GM12878 (cell line): ENCODE measurements around the gene FBXL7. TPM values are rescaled to one million over a fixed set of nuclear protein-coding genes. Genes with fewer than 3 reads are reported as not detected.

Source experiments
- ATAC-seq: fragments of 200-7000 bp; cut with Tn5 transposase; 3 replicates; pipeline ENCODE4 v1.9.1; 2020; ENCODE audit warnings: mild to moderate bottlenecking, moderate library complexity
- BruUV-seq: library from RNA; stranded (reverse); fragments of 400-500 nt; replicated peaks from 2 replicates; lab custom pipeline; 2021; lab: Mats Ljungman, UMichigan
- CTCF ChIA-PET: fragments of 300-600 bp; sonication (Branson Sonifier 250); formaldehyde crosslinking; extraction: SDS; loops from one replicate; lab custom pipeline; 2021; ENCODE audit warnings: inconsistent platforms; lab: Yijun Ruan, JAX
- POLR2A ChIA-PET: fragments of 350-600 bp; formaldehyde crosslinking; extraction: SDS; loops from one replicate; lab custom pipeline; 2021; ENCODE audit warnings: inconsistent platforms; lab: Charles Lee
- RAD21 ChIA-PET: fragments of 300-600 bp; sonication (Branson Sonifier 250); formaldehyde crosslinking; loops from one replicate; lab custom pipeline; 2023; ENCODE audit warnings: antibody characterized with exemption; ENCODE audit not compliant: unreplicated experiment; lab: Charles Lee
- SMC1A ChIA-PET: fragments of 300-600 bp; sonication (Branson Sonifier 250); formaldehyde crosslinking; loops from one replicate; lab custom pipeline; 2023; ENCODE audit not compliant: unreplicated experiment, uncharacterized antibody; lab: Charles Lee
- DNase-seq: peaks from one replicate; pipeline ENCODE4 v3.0.0-alpha.2; 2011; ENCODE audit warnings: low read depth, low spot score
- FAIRE-seq: peaks from 3 replicates; lab custom pipeline; 2011; peaks lifted over from hg19 to GRCh38; lab: Jason Lieb, UNC
- H2AFZ ChIP-seq: 2 replicates; pipeline ENCODE4 v1.6.0; 2011; ENCODE audit warnings: low read depth, low read length, control low read depth; ENCODE audit not compliant: control insufficient read depth
- H3K27ac ChIP-seq: 2 replicates; pipeline ENCODE4 v1.5.1; 2011; ENCODE audit warnings: control low read depth; ENCODE audit not compliant: control insufficient read depth, insufficient read depth
- H3K27me3 ChIP-seq, 2 experiments: replicated peaks in 1 of 2; 2 replicates each; pipeline versions ENCODE4 v1.6.0 to v1.6.1; 2011; ENCODE audit warnings: low read length in 1 of 2; ENCODE audit not compliant: control insufficient read depth in 2 of 2, insufficient read depth in 2 of 2
- H3K36me3 ChIP-seq, 2 experiments: 2 replicates each; pipeline ENCODE4 v1.5.1; 2011; ENCODE audit warnings: low read length in 1 of 2; ENCODE audit not compliant: control insufficient read depth in 2 of 2, insufficient read depth in 2 of 2
- H3K4me1 ChIP-seq: 2 replicates; pipeline ENCODE4 v1.6.1; 2011; ENCODE audit warnings: mild to moderate bottlenecking, low read length, moderate library complexity, mixed read lengths; ENCODE audit not compliant: control insufficient read depth, insufficient read depth
- H3K4me2 ChIP-seq: 2 replicates; pipeline ENCODE4 v1.6.0; 2011; ENCODE audit warnings: control low read depth; ENCODE audit not compliant: control insufficient read depth, insufficient read depth
- H3K4me3 ChIP-seq: fragments of 200-600 bp; sonication (generic); 2 replicates; pipeline ENCODE4 v1.5.1; 2016
- H3K79me2 ChIP-seq: 2 replicates; pipeline ENCODE4 v1.6.0; 2011; ENCODE audit warnings: low read length; ENCODE audit not compliant: control insufficient read depth, insufficient read depth
- H3K9ac ChIP-seq: 2 replicates; pipeline ENCODE4 v1.8.0; 2011; ENCODE audit warnings: low read length, control low read depth, mixed read lengths; ENCODE audit not compliant: control insufficient read depth, insufficient read depth
- H3K9me3 ChIP-seq: replicated peaks from 3 replicates; pipeline ENCODE4 v1.5.1; 2011; ENCODE audit warnings: mild to moderate bottlenecking, low read length; ENCODE audit not compliant: control insufficient read depth, insufficient read depth
- H4K20me1 ChIP-seq: 2 replicates; pipeline ENCODE4 v1.6.0; 2011; ENCODE audit not compliant: control insufficient read depth, insufficient read depth
- PBX3 ChIP-seq: IDR thresholded peaks from 2 replicates; pipeline ENCODE4 v1.6.1; 2011; ENCODE audit warnings: mild to moderate bottlenecking, low read depth, low read length, moderate library complexity; ENCODE audit not compliant: insufficient replicate concordance
- POLR2AphosphoS5 ChIP-seq: IDR thresholded peaks from 2 replicates; pipeline ENCODE4 v1.6.1; 2011; ENCODE audit warnings: mild to moderate bottlenecking, low read length, inconsistent platforms
- RELA ChIP-seq: fragments of 450-650 bp; IDR thresholded peaks from 2 replicates; pipeline ENCODE4 v1.8.0; 2014; ENCODE audit warnings: borderline replicate concordance; ENCODE audit not compliant: partially characterized antibody
- SRF ChIP-seq, 2 experiments: IDR thresholded peaks; 2 replicates each; pipeline ENCODE4 v1.6.1; 2011; ENCODE audit warnings: low read depth in 2 of 2, low read length in 2 of 2, mild to moderate bottlenecking in 1 of 2, moderate library complexity in 1 of 2
- TCF3 ChIP-seq: IDR thresholded peaks from 2 replicates; pipeline ENCODE4 v1.6.1; 2012; ENCODE audit warnings: low read depth, mild to moderate bottlenecking, low read length, borderline replicate concordance; ENCODE audit not compliant: insufficient read depth
- ZBTB4 ChIP-seq: fragments of 450-650 bp; formaldehyde crosslinking; IDR thresholded peaks from 2 replicates; pipeline ENCODE4 v1.4.0; 2022; ENCODE audit warnings: mild to moderate bottlenecking, moderate library complexity
- WGBS: methylation state at CpG from one replicate; pipeline ENCODE4 v1.1.6; 2016; ENCODE audit warnings: low lambda C conversion rate; ENCODE audit not compliant: insufficient replicate concordance, insufficient coverage; ENCODE audit errors: missing lambda C conversion rate; 5-methylcytosine and 5-hydroxymethylcytosine counted together
- in situ Hi-C: fragments of 300-500 bp; cut with MboI; formaldehyde crosslinking; loops from 9 replicates; pipeline ENCODE4 v1.14.3; 2018; ENCODE audit warnings: mixed read lengths
- intact Hi-C: fragments of 100-400 bp; cut with micrococcal nuclease; formaldehyde crosslinking; loops from one replicate; pipeline ENCODE4 v1.14.2; 2022; ENCODE audit not compliant: unreplicated experiment
- polyA plus RNA-seq, 11 experiments: library from polyadenylated mRNA; depleted of rRNA in 4 of 11; unstranded in 6 of 11; stranded (reverse) in 5 of 11; fragments of >200 nt; fragmentation: Nextera tagmentation in 4 of 11; fragmentation: Illumina TruSeq in 1 of 11; extraction: Ambion mirVana in 4 of 11; extraction: Trizol in 1 of 11; gene quantifications; 1 replicate in 1 of 11; 2 replicates in 10 of 11; pipeline versions ENCODE4 v1.2.1 to v1.2.3, GENCODE V29; 2011 to 2016; ENCODE audit warnings: inconsistent platforms in 2 of 11, missing spikeins in 2 of 11, low read depth in 1 of 11
- total RNA-seq, 4 experiments: library from RNA; depleted of rRNA in 3 of 4; stranded (reverse); fragments of >200 nt in 3 of 4; fragmentation: Illumina TruSeq in 1 of 4; extraction: Trizol in 1 of 4; gene quantifications; 2 replicates each; pipeline versions ENCODE4 v1.2.1 to v1.2.3, GENCODE V29; 2013 to 2021

FBXL7 gene
- total and polyA plus RNA-seq, 10 of the 15 experiments (the other 5 are each of a cell fraction or from before 2014, with no cell fraction given) = 0.03 to 0.44 (median 0.16) TPM

DNA sequence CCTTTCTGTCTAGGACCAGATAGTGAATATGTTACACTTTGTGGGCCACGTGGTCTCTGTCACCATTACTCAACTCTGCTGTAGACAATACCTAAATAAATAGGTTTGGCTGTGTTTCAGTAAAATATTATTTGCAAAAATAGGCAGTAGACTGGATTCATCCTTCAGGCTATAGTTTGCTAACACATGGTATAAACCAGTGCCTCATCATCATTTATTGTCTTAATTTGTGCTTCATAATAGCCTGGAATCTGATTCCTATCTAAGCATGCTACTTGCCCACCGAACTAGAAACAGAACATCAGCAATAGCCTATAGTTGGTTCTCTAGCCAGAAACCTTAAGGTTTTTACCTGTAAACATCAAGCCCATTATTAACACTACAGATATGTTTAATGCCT lies 215.6 kb downstream of the FBXL7 start:
- FAIRE-seq (no peak), DNase-seq (no peak), ATAC-seq (no peak)
- intact Hi-C loops (no loop called here), in situ Hi-C loops (no loop called here)
- TF ChIP-seq RELA (no peak), ZBTB4 (no peak), PBX3 (no peak), SRF (IDR thresholded peaks at IDR 0.05; ENCODE audit: low read depth in 2 of 2, low read length in 2 of 2) (no peak), POLR2AphosphoS5 (no peak), TCF3 (no peak)
- no peak overlapping the region for H3K4me3 ChIP-seq
- SMC1A ChIA-PET = no interaction called here
- BruUV-seq = no TSS peak
- RAD21 ChIA-PET = no interaction called here
- H3K79me2 ChIP-seq = no peaks in the 10 kb centered on the region
- H3K27ac ChIP-seq = no peak overlapping the region
- no peaks in the 10 kb centered on the region for H3K36me3 ChIP-seq
- H3K9ac ChIP-seq = no peak overlapping the region
- H3K27me3 ChIP-seq = no peaks in the 10 kb centered on the region
- no peaks in the 10 kb centered on the region for H3K9me3 ChIP-seq
- no peaks in the 10 kb centered on the region for H4K20me1 ChIP-seq
- no peak overlapping the region for H2AFZ ChIP-seq
- H3K4me2 ChIP-seq = no peak overlapping the region
- CTCF ChIA-PET = no interaction called here
- 0% methylated on average over 2 of the region's 2 CpGs for WGBS
- no peaks in the 10 kb centered on the region for H3K4me1 ChIP-seq
- POLR2A ChIA-PET = no interaction called here
